IPS-18c (cell line): ENCODE measurements around the gene CMYA5.

ENCODE experiments used
- H3K4me3 ChIP-seq: 2 replicates; pipeline ENCODE4 v1.7.0; 2013; ENCODE audit warnings: low read depth, mild to moderate bottlenecking, low read length, moderate library complexity; ENCODE audit not compliant: insufficient read depth
- H3K9me3 ChIP-seq: one replicate; pipeline ENCODE4 v1.6.1; 2013; ENCODE audit warnings: mild to moderate bottlenecking, low read length, moderate library complexity; ENCODE audit not compliant: control insufficient read depth, insufficient read depth

Gene CMYA5

GRCh38 chr5:79731775-79732174 is 42.1 kb downstream of the CMYA5 start:
- H3K4me3 ChIP-seq, result no peak overlapping the region
- H3K9me3 ChIP-seq, result no peaks in the 10 kb centered on the region

- H3K9me3 ChIP-seq, result no peaks in the 10 kb centered on the region
- no peak overlapping the region for H3K4me3 ChIP-seq
Observed at GRCh38 chr5:79736528-79737514, 47.2 kb downstream of the CMYA5 start.

- H3K9me3 ChIP-seq, result no peaks in the 10 kb centered on the region
- H3K4me3 ChIP-seq, result no peak overlapping the region
Observed at GRCh38 chr5:79738349-79738748, 48.7 kb downstream of the CMYA5 start.

GRCh38 chr5:79742549-79743136 is 53.0 kb downstream of the CMYA5 start:
- no peaks in the 10 kb centered on the region for H3K9me3 ChIP-seq
- H3K4me3 ChIP-seq, result no peak overlapping the region

- no peaks in the 10 kb centered on the region for H3K9me3 ChIP-seq
- no peak overlapping the region for H3K4me3 ChIP-seq
Observed at GRCh38 chr5:79743846-79744605, 54.4 kb downstream of the CMYA5 start.

- no peak overlapping the region for H3K4me3 ChIP-seq
- no peaks in the 10 kb centered on the region for H3K9me3 ChIP-seq
Observed at GRCh38 chr5:79745255-79745654, 55.6 kb downstream of the CMYA5 start.

- Histone ChIP-seq H3K9me3 (no peaks in the 10 kb centered on the region), H3K4me3 (no peak overlapping the region)
Observed at GRCh38 chr5:79746642-79747569, 57.3 kb downstream of the CMYA5 start.

GRCh38 chr5:79750611-79751510 is 61.2 kb downstream of the CMYA5 start:
- no peak overlapping the region for H3K4me3 ChIP-seq
- no peaks in the 10 kb centered on the region for H3K9me3 ChIP-seq

- Histone ChIP-seq H3K9me3 (no peaks in the 10 kb centered on the region), H3K4me3 (no peak overlapping the region)
Observed at GRCh38 chr5:79753092-79753491, 63.5 kb downstream of the CMYA5 start.

- Histone ChIP-seq H3K4me3 (no peak overlapping the region), H3K9me3 (no peaks in the 10 kb centered on the region)
Observed at GRCh38 chr5:79753877-79754645, 64.4 kb downstream of the CMYA5 start.

GRCh38 chr5:79754865-79755555 is 65.4 kb downstream of the CMYA5 start:
- H3K4me3 ChIP-seq, result no peak overlapping the region
- H3K9me3 ChIP-seq, result no peaks in the 10 kb centered on the region

- no peak overlapping the region for H3K4me3 ChIP-seq
- no peaks in the 10 kb centered on the region for H3K9me3 ChIP-seq
Observed at GRCh38 chr5:79756076-79756475, 66.4 kb downstream of the CMYA5 start.

GRCh38 chr5:79759436-79759835 is 69.8 kb downstream of the CMYA5 start:
- Histone ChIP-seq H3K4me3 (no peak overlapping the region), H3K9me3 (no peaks in the 10 kb centered on the region)

GRCh38 chr5:79759848-79760247 is 70.2 kb downstream of the CMYA5 start:
- H3K9me3 ChIP-seq, result no peaks in the 10 kb centered on the region
- no peak overlapping the region for H3K4me3 ChIP-seq

- Histone ChIP-seq H3K4me3 (no peak overlapping the region), H3K9me3 (no peaks in the 10 kb centered on the region)
Observed at GRCh38 chr5:79762929-79763328, 73.3 kb downstream of the CMYA5 start.
